ENCODE results near the gene PKIG. TPM values are rescaled to one million over a fixed set of nuclear protein-coding genes. Genes with fewer than 3 reads are reported as not detected.

PKIG gene
- polyA plus RNA-seq, 1 of the 3 experiments (the other 2 are of a cell fraction), result 92.9 TPM

- H4K20me1 ChIP-seq (ENCODE audit: insufficient read depth), result no peaks in the 10 kb centered on the region
- no peaks in the 10 kb centered on the region for H3K27me3 ChIP-seq (ENCODE audit: insufficient read depth)
- no peak for DNase-seq
- no peaks in the 10 kb centered on the region for H3K36me3 ChIP-seq (replicated peaks in 1 of 2; ENCODE audit: control insufficient read depth in 1 of 2, insufficient read depth in 2 of 2, low read length in 1 of 2)
- no peaks in the 10 kb centered on the region for H3K9me3 ChIP-seq
- ChIA-PET CTCF (interaction anchor here (1.6 kb wide), 1 partner anchor 51 kb away, joined by 7 read pairs; no protein-coding TSS in a partner anchor), POLR2A (no interaction called here)
- peaks cover 11% of the 10 kb centered on the region for H3F3A ChIP-seq (replicated peaks; ENCODE audit: insufficient read depth)
- TF ChIP-seq RXRA (IDR thresholded peaks at IDR 0.05; ENCODE audit: borderline replicate concordance, low read depth) (no peak), TAF1 (IDR thresholded peaks at IDR 0.05; ENCODE audit: borderline replicate concordance, low read depth, low read length) (no peak), YY1 (IDR thresholded peaks at IDR 0.05; ENCODE audit: low read depth) (no peak), REST (IDR thresholded peaks at IDR 0.05; ENCODE audit: low read depth, low read length) (no peak), USF2 (IDR thresholded peaks at IDR 0.05; ENCODE audit: borderline replicate concordance, low read depth, low read length) (no peak), SMC3 (IDR thresholded peaks at IDR 0.05; ENCODE audit: low read depth, low read length) (no peak), MXI1 (IDR thresholded peaks at IDR 0.05; ENCODE audit: low read depth, low read length) (no peak), RAD21 (IDR thresholded peaks at IDR 0.05; ENCODE audit: low read length) (no peak), NFIC (IDR thresholded peaks at IDR 0.05; ENCODE audit: borderline replicate concordance) (no peak), ELF1 (IDR thresholded peaks at IDR 0.05) (no peak), RFX5 (IDR thresholded peaks at IDR 0.05; ENCODE audit: low read length) (no peak), RCOR1 (IDR thresholded peaks at IDR 0.05; ENCODE audit: low read length) (no peak), PBX3 (IDR thresholded peaks at IDR 0.05) (no peak), POLR2AphosphoS5 (IDR thresholded peaks at IDR 0.05; ENCODE audit: low read depth, low read length) (no peak), NRF1 (IDR thresholded peaks at IDR 0.05; ENCODE audit: low read depth, low read length) (no peak), EP300 (IDR thresholded peaks at IDR 0.05; ENCODE audit: borderline replicate concordance in 1 of 2, low read depth in 1 of 2, low read length in 1 of 2) (no peak), EZH2phosphoT487 (IDR thresholded peaks at IDR 0.05; ENCODE audit: borderline replicate concordance, low read depth) (no peak)
- TF ChIP-seq, protein P1, sequence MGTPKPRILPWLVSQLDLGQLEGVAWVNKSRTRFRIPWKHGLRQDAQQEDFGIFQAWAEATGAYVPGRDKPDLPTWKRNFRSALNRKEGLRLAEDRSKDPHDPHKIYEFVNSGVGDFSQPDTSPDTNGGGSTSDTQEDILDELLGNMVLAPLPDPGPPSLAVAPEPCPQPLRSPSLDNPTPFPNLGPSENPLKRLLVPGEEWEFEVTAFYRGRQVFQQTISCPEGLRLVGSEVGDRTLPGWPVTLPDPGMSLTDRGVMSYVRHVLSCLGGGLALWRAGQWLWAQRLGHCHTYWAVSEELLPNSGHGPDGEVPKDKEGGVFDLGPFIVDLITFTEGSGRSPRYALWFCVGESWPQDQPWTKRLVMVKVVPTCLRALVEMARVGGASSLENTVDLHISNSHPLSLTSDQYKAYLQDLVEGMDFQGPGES (IDR thresholded peaks at IDR 0.05; ENCODE audit: low read depth, low read length), result no peak
- TF ChIP-seq, protein P2, sequence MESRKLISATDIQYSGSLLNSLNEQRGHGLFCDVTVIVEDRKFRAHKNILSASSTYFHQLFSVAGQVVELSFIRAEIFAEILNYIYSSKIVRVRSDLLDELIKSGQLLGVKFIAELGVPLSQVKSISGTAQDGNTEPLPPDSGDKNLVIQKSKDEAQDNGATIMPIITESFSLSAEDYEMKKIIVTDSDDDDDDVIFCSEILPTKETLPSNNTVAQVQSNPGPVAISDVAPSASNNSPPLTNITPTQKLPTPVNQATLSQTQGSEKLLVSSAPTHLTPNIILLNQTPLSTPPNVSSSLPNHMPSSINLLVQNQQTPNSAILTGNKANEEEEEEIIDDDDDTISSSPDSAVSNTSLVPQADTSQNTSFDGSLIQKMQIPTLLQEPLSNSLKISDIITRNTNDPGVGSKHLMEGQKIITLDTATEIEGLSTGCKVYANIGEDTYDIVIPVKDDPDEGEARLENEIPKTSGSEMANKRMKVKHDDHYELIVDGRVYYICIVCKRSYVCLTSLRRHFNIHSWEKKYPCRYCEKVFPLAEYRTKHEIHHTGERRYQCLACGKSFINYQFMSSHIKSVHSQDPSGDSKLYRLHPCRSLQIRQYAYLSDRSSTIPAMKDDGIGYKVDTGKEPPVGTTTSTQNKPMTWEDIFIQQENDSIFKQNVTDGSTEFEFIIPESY (IDR thresholded peaks at IDR 0.05; ENCODE audit: borderline replicate concordance, low read depth), result no peak
- TF ChIP-seq, protein P3, sequence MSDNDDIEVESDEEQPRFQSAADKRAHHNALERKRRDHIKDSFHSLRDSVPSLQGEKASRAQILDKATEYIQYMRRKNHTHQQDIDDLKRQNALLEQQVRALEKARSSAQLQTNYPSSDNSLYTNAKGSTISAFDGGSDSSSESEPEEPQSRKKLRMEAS (IDR thresholded peaks at IDR 0.05; ENCODE audit: low read depth), result no peak
- H3K4me3 ChIP-seq (ENCODE audit: low read depth in 2 of 2, low read length in 1 of 2), result no peak overlapping the region
- peaks cover 7 to 12% of the 10 kb centered on the region in 2 experiments; a peak in 3 of 4 replicates for H3K4me1 ChIP-seq (ENCODE audit: control insufficient read depth in 1 of 2, insufficient read depth in 2 of 2, low read depth in 1 of 2, low read length in 1 of 2)
- H2AFZ ChIP-seq (ENCODE audit: low read depth), result no peak overlapping the region
- no peak overlapping the region for H3K9ac ChIP-seq
- no peaks in the 10 kb centered on the region for H3K9me2 ChIP-seq
- H3K79me2 ChIP-seq (ENCODE audit: insufficient read depth), result peaks cover 59% of the 10 kb centered on the region
- no peak overlapping the region for H3K4me2 ChIP-seq
- H3K27ac ChIP-seq (ENCODE audit: low read depth in 2 of 2, low read length in 1 of 2), result no peak overlapping the region
Observed at GRCh38 chr20:44559302-44559701, 23.1 kb upstream of the PKIG start.
